HepG2 (cell line): ENCODE measurements around the gene NPHS1. TPM values are rescaled to one million over a fixed set of nuclear protein-coding genes. Genes with fewer than 3 reads are reported as not detected.

Source experiments
- IKZF5 ChIP-seq: IDR thresholded peaks from 2 replicates; pipeline ENCODE4 v1.6.1; 2018; ENCODE audit warnings: missing genetic modification reagents, mild to moderate bottlenecking, missing compliant biosample characterization
- KDM3A ChIP-seq: IDR thresholded peaks from 2 replicates; pipeline ENCODE4 v1.6.1; 2018; ENCODE audit warnings: low read depth, missing compliant biosample characterization
- KLF9 ChIP-seq: IDR thresholded peaks from 2 replicates; pipeline ENCODE4 v1.6.1; 2016; ENCODE audit warnings: low read depth
- MTA1 ChIP-seq: sonication (generic); formaldehyde crosslinking; IDR thresholded peaks from 2 replicates; pipeline ENCODE4 v1.4.0; 2020; ENCODE audit warnings: missing genetic modification reagents, mild to moderate bottlenecking, borderline replicate concordance
- PAWR ChIP-seq: sonication (generic); formaldehyde crosslinking; IDR thresholded peaks from 2 replicates; pipeline ENCODE4 v1.4.0; 2020; ENCODE audit warnings: missing genetic modification reagents, mild to moderate bottlenecking, borderline replicate concordance
- PAX8 ChIP-seq: sonication (generic); formaldehyde crosslinking; IDR thresholded peaks from 2 replicates; pipeline ENCODE4 v1.8.0; 2022; ENCODE audit warnings: mild to moderate bottlenecking, missing genetic modification reagents, borderline replicate concordance
- ZFP36 ChIP-seq: fragments of 150-350 bp; IDR thresholded peaks from 2 replicates; pipeline ENCODE4 v1.6.1; 2018; ENCODE audit warnings: borderline replicate concordance, low read length, low read depth; ENCODE audit not compliant: partially characterized antibody
- ZFP36L1 ChIP-seq: sonication (generic); formaldehyde crosslinking; IDR thresholded peaks from 2 replicates; pipeline ENCODE4 v1.8.0; 2022; ENCODE audit warnings: mild to moderate bottlenecking, missing genetic modification reagents, moderate library complexity
- ZNF558 ChIP-seq: sonication (generic); formaldehyde crosslinking; IDR thresholded peaks from 2 replicates; pipeline ENCODE4 v1.9.0; 2022; ENCODE audit warnings: mild to moderate bottlenecking, missing genetic modification reagents, borderline replicate concordance
- ZNF569 ChIP-seq: sonication (generic); formaldehyde crosslinking; IDR thresholded peaks from 2 replicates; pipeline ENCODE4 v1.5.0; 2020; ENCODE audit warnings: mild to moderate bottlenecking, missing genetic modification reagents, moderate library complexity, borderline replicate concordance
- ZNF570 ChIP-seq: sonication (generic); formaldehyde crosslinking; IDR thresholded peaks from 2 replicates; pipeline ENCODE4 v1.4.0; 2020; ENCODE audit warnings: mild to moderate bottlenecking, missing genetic modification reagents, borderline replicate concordance
- polyA plus RNA-seq, 8 experiments: library from polyadenylated mRNA; depleted of rRNA in 3 of 8; stranded (reverse) in 7 of 8; unstranded in 1 of 8; fragments of >200 nt; fragmentation: Illumina TruSeq in 4 of 8; extraction: Trizol in 4 of 8; gene quantifications; 2 replicates each; pipeline versions ENCODE4 v1.2.1 to v1.2.3, GENCODE V29; 2011 to 2016; ENCODE audit warnings: low read depth in 4 of 8, missing spikeins in 1 of 8, mixed read lengths in 1 of 8; ENCODE audit not compliant: insufficient read depth in 1 of 8
- total RNA-seq, 5 experiments: library from RNA; depleted of rRNA; stranded (reverse); fragments of >200 nt; fragmentation: Illumina TruSeq; extraction: Trizol; gene quantifications; 2 replicates each; pipeline ENCODE4 v1.2.3, GENCODE V29; 2016; ENCODE audit warnings: low read depth in 1 of 5
- TF ChIP-seq, protein P1 (sequence below): sonication (generic); formaldehyde crosslinking; IDR thresholded peaks from 2 replicates; pipeline ENCODE4 v1.5.0; 2020; ENCODE audit warnings: mild to moderate bottlenecking, missing genetic modification reagents
- TF ChIP-seq, protein P2 (sequence below), 2 experiments: sonication (generic) in 1 of 2; formaldehyde crosslinking in 1 of 2; IDR thresholded peaks; 2 replicates each; pipeline versions ENCODE4 v1.6.1 to v1.9.0; 2014 to 2022; ENCODE audit warnings: antibody characterized with exemption in 1 of 2, borderline replicate concordance in 1 of 2, inconsistent platforms in 1 of 2, low read depth in 1 of 2, missing genetic modification reagents in 1 of 2

The NPHS1 gene
- total and polyA plus RNA-seq, 2 of the 13 experiments (the other 11 are each of a cell fraction or from before 2014, with no cell fraction given) = not detected

DNA sequence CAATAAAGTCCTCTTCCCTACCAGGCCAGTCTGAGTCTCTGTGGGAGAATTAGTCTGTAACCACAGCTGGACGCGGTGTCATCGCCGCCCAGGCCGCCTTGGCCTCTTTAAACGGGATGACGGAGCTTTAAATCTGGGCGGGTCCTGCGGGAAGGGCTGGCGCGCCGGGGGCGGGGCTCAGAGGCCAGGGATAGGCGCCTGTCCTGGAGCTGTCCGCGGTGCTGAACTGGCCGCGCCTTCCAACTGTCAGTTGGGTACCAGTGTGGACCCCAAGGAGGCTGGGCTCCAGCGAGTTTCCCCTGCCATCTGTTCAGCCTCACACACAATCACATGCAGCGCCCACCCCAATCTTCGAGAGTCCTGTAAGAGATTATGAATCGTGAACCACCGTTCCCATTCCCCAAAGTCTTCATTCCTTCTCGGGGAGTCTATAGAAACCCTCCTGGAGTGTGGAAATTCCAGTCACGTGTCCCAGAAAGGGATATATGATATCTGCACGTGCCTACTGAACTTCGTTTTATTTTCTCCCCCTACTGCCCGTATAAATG lies 27.5 kb upstream of the NPHS1 start (continued):
- TF ChIP-seq, protein P1, sequence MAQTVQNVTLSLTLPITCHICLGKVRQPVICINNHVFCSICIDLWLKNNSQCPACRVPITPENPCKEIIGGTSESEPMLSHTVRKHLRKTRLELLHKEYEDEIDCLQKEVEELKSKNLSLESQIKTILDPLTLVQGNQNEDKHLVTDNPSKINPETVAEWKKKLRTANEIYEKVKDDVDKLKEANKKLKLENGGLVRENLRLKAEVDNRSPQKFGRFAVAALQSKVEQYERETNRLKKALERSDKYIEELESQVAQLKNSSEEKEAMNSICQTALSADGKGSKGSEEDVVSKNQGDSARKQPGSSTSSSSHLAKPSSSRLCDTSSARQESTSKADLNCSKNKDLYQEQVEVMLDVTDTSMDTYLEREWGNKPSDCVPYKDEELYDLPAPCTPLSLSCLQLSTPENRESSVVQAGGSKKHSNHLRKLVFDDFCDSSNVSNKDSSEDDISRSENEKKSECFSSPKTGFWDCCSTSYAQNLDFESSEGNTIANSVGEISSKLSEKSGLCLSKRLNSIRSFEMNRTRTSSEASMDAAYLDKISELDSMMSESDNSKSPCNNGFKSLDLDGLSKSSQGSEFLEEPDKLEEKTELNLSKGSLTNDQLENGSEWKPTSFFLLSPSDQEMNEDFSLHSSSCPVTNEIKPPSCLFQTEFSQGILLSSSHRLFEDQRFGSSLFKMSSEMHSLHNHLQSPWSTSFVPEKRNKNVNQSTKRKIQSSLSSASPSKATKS (CRISPR knock-in tag) = 0 out of 2 replicates have a peak, but pooled peaks have one; percentile 21
- TF ChIP-seq IKZF5 (CRISPR knock-in tag) = peak; percentile 90
- peak; percentile 94; the same call in 1 of the 2 replicates for TF ChIP-seq ZNF558 (CRISPR knock-in tag)
- 0 out of 2 replicates have a peak, but pooled peaks have one; percentile 37 for TF ChIP-seq ZNF570 (CRISPR knock-in tag)
- peak; percentile 59; the same call in 1 of the 2 replicates for TF ChIP-seq PAWR
- TF ChIP-seq, protein P2, sequence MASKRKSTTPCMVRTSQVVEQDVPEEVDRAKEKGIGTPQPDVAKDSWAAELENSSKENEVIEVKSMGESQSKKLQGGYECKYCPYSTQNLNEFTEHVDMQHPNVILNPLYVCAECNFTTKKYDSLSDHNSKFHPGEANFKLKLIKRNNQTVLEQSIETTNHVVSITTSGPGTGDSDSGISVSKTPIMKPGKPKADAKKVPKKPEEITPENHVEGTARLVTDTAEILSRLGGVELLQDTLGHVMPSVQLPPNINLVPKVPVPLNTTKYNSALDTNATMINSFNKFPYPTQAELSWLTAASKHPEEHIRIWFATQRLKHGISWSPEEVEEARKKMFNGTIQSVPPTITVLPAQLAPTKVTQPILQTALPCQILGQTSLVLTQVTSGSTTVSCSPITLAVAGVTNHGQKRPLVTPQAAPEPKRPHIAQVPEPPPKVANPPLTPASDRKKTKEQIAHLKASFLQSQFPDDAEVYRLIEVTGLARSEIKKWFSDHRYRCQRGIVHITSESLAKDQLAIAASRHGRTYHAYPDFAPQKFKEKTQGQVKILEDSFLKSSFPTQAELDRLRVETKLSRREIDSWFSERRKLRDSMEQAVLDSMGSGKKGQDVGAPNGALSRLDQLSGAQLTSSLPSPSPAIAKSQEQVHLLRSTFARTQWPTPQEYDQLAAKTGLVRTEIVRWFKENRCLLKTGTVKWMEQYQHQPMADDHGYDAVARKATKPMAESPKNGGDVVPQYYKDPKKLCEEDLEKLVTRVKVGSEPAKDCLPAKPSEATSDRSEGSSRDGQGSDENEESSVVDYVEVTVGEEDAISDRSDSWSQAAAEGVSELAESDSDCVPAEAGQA (IDR thresholded peaks at IDR 0.05; ENCODE audit: low read depth) = no peak
- TF ChIP-seq, protein P2 (CRISPR knock-in tag; IDR thresholded peaks at IDR 0.05; ENCODE audit: borderline replicate concordance) = peak; percentile 85; the same call in 1 of the 2 replicates
- no peak for TF ChIP-seq ZFP36L1 (CRISPR knock-in tag)
- no peak for TF ChIP-seq MTA1 (CRISPR knock-in tag)
- peak; percentile 88; the same call in 1 of the 2 replicates for TF ChIP-seq KLF9 (CRISPR knock-in tag)
- TF ChIP-seq ZNF569 (CRISPR knock-in tag) = no peak
- no peak for TF ChIP-seq ZFP36
- 0 out of 2 replicates have a peak, but pooled peaks have one; percentile 61 for TF ChIP-seq PAX8 (CRISPR knock-in tag)
- TF ChIP-seq KDM3A (CRISPR knock-in tag) = peak; percentile 74; the same call in 1 of the 2 replicates
